A549 (cell line): Measurements from ENCODE around the gene REG1A. TPM values are rescaled to one million over a fixed set of nuclear protein-coding genes. Genes with fewer than 3 reads are reported as not detected.

Experiments
- ATAC-seq, 2 experiments: fragments of 200-7000 bp in 1 of 2; fragments of >200 bp in 1 of 2; cut with Nextera tagmentation in 1 of 2; cut with Tn5 transposase in 1 of 2; 3 replicates each; pipeline versions ENCODE4 v1.8.0 to v1.9.1; 2018 to 2020; ENCODE audit warnings: mild to moderate bottlenecking in 1 of 2, moderate library complexity in 1 of 2
- CTCF ChIA-PET: fragments of 300-600 bp; sonication (Branson Sonifier 250); formaldehyde crosslinking; extraction: SDS; loops from one replicate; lab custom pipeline; 2021; ENCODE audit warnings: antibody characterized with exemption, inconsistent platforms; lab: Yijun Ruan, JAX
- POLR2A ChIA-PET: fragments of 350-600 bp; formaldehyde crosslinking; extraction: SDS; loops from one replicate; lab custom pipeline; 2021; ENCODE audit warnings: antibody characterized with exemption, inconsistent platforms; lab: Yijun Ruan, JAX
- DNase-seq, 2 experiments: peaks; one replicate each; pipeline versions ENCODE4 v3.0.0 to v3.0.0-alpha.2; 2011 to 2016; ENCODE audit warnings: low read depth in 1 of 2, low spot score in 1 of 2
- FAIRE-seq: peaks from 2 replicates; lab custom pipeline; 2011; peaks lifted over from hg19 to GRCh38; lab: Jason Lieb, UNC
- H3K27ac ChIP-seq, 2 experiments: fragments of >200 bp; sonication (Bioruptor Twin); formaldehyde crosslinking; 3 replicates each; pipeline ENCODE4 v1.5.1; 2016 to 2017
- H3K4me1 ChIP-seq: fragments of >200 bp; sonication (Bioruptor Twin); formaldehyde crosslinking; 3 replicates; pipeline ENCODE4 v1.6.1; 2016
- H3K4me2 ChIP-seq: fragments of >200 bp; sonication (Bioruptor Twin); formaldehyde crosslinking; 3 replicates; pipeline ENCODE4 v1.6.1; 2016
- H3K4me3 ChIP-seq: fragments of >200 bp; sonication (Bioruptor Twin); formaldehyde crosslinking; 3 replicates; pipeline ENCODE4 v1.5.1; 2016
- H3K9me3 ChIP-seq: fragments of >200 bp; sonication (Bioruptor Twin); formaldehyde crosslinking; 3 replicates; pipeline ENCODE4 v1.6.1; 2016
- CBX2 ChIP-seq: fragments of 200-600 bp; sonication (generic); IDR thresholded peaks from 2 replicates; pipeline ENCODE4 v1.6.1; 2016; ENCODE audit warnings: low read depth, mild to moderate bottlenecking, borderline replicate concordance
- CBX8 ChIP-seq: fragments of 200-600 bp; sonication (generic); IDR thresholded peaks from 2 replicates; pipeline ENCODE4 v1.6.1; 2016
- CHD4 ChIP-seq: fragments of 200-600 bp; sonication (generic); IDR thresholded peaks from 2 replicates; pipeline ENCODE4 v1.6.1; 2016; ENCODE audit warnings: antibody characterized with exemption, mild to moderate bottlenecking, borderline replicate concordance
- EP300 ChIP-seq, 2 experiments: fragments of >200 bp; sonication (Bioruptor Twin); formaldehyde crosslinking; IDR thresholded peaks; 2 replicates in 1 of 2; 3 replicates in 1 of 2; pipeline ENCODE4 v1.6.1; 2016 to 2017
- GATA3 ChIP-seq: IDR thresholded peaks from 2 replicates; pipeline ENCODE4 v1.6.1; 2012; ENCODE audit warnings: borderline replicate concordance
- HEYL ChIP-seq: fragments of 250-450 bp; sonication (Bioruptor Pico); IDR thresholded peaks from 2 replicates; pipeline ENCODE4 v1.8.0; 2021; ENCODE audit warnings: mild to moderate bottlenecking, moderate library complexity
- HMGXB4 ChIP-seq: fragments of 250-450 bp; sonication (Bioruptor Pico); IDR thresholded peaks from 2 replicates; pipeline ENCODE4 v1.5.0; 2021; ENCODE audit warnings: mild to moderate bottlenecking, moderate library complexity, borderline replicate concordance
- HOXA7 ChIP-seq: fragments of 250-450 bp; sonication (Bioruptor Pico); IDR thresholded peaks from 2 replicates; pipeline ENCODE4 v1.5.0; 2020; ENCODE audit warnings: mild to moderate bottlenecking, moderate library complexity
- HOXB13 ChIP-seq: fragments of 250-450 bp; sonication (Bioruptor Pico); IDR thresholded peaks from 2 replicates; pipeline ENCODE4 v1.5.0; 2020; ENCODE audit warnings: low read depth, mild to moderate bottlenecking, moderate library complexity
- JUNB ChIP-seq: fragments of >200 bp; sonication (Bioruptor Twin); formaldehyde crosslinking; IDR thresholded peaks from 2 replicates; pipeline ENCODE4 v1.6.1; 2016
- KDM5A ChIP-seq: fragments of 200-600 bp; sonication (generic); IDR thresholded peaks from 2 replicates; pipeline ENCODE4 v1.6.1; 2016; ENCODE audit warnings: antibody characterized with exemption, mild to moderate bottlenecking
- NFE2L2 ChIP-seq: fragments of 150-350 bp; conservative IDR thresholded peaks from 2 replicates; pipeline ENCODE4 v1.6.1; 2014; ENCODE audit warnings: low read length
- POLR2AphosphoS2 ChIP-seq: conservative IDR thresholded peaks from 2 replicates; pipeline ENCODE4 v1.6.1; 2012; ENCODE audit warnings: low read length, improper control_type of control experiment, inconsistent platforms
- RAD21 ChIP-seq, 2 experiments: fragments of >200 bp in 1 of 2; sonication (Bioruptor Twin) in 1 of 2; formaldehyde crosslinking in 1 of 2; IDR thresholded peaks in 1 of 2; conservative IDR thresholded peaks in 1 of 2; 2 replicates in 1 of 2; 3 replicates in 1 of 2; pipeline ENCODE4 v1.6.1; 2012 to 2018; ENCODE audit warnings: inconsistent platforms in 1 of 2
- REST ChIP-seq: fragments of 200-600 bp; sonication (generic); IDR thresholded peaks from 2 replicates; pipeline ENCODE4 v1.6.1; 2016; ENCODE audit warnings: antibody characterized with exemption, mild to moderate bottlenecking, moderate library complexity
- RFX5 ChIP-seq: fragments of 450-650 bp; IDR thresholded peaks from 2 replicates; pipeline ENCODE4 v1.7.1; 2014; ENCODE audit warnings: antibody characterized with exemption, mild to moderate bottlenecking, moderate library complexity
- RNF2 ChIP-seq: fragments of 200-600 bp; sonication (generic); IDR thresholded peaks from 2 replicates; pipeline ENCODE4 v1.6.1; 2016; ENCODE audit warnings: low read depth, mild to moderate bottlenecking, antibody characterized with exemption, moderate library complexity, borderline replicate concordance
- USF2 ChIP-seq: fragments of 450-650 bp; IDR thresholded peaks from 2 replicates; pipeline ENCODE4 v1.6.1; 2014; ENCODE audit warnings: antibody characterized with exemption
- ZC3H11A ChIP-seq: fragments of 450-650 bp; IDR thresholded peaks from 2 replicates; pipeline ENCODE4 v1.6.1; 2014; ENCODE audit warnings: antibody characterized with exemption, mild to moderate bottlenecking
- ZNF302 ChIP-seq: fragments of 250-450 bp; sonication (Bioruptor Pico); IDR thresholded peaks from 2 replicates; pipeline ENCODE4 v1.9.0; 2021; ENCODE audit warnings: inconsistent platforms, mild to moderate bottlenecking, moderate library complexity
- WGBS: methylation state at CpG from one replicate; pipeline ENCODE4 v1.1.6; 2017; ENCODE audit errors: missing lambda C conversion rate; 5-methylcytosine and 5-hydroxymethylcytosine counted together
- polyA plus RNA-seq, 4 experiments: library from polyadenylated mRNA; depleted of rRNA in 3 of 4; stranded (reverse); fragments of >200 nt; fragmentation: RNase III in 1 of 4; extraction: RNeasy Plus Mini Kit Qiagen cat#74134 plus additional on column Dnase treatment in 1 of 4; gene quantifications; 2 replicates in 3 of 4; 3 replicates in 1 of 4; pipeline ENCODE4 v1.2.3, GENCODE V29; 2011 to 2017

REG1A gene
- polyA plus RNA-seq, 2 of the 4 experiments (the other 2 are of a cell fraction), result not detected

GRCh38 chr2:79131687-79132086 is 11.4 kb downstream of the REG1A start (continued):
- TF ChIP-seq KDM5A (no peak), CBX8 (no peak), REST (no peak), HOXB13 (CRISPR knock-in tag) (no peak), EP300 (IDR thresholded peaks at IDR 0.05) (no peak), HOXA7 (CRISPR knock-in tag) (no peak)

GRCh38 chr2:79138385-79138784 is 18.1 kb downstream of the REG1A start:
- ATAC-seq, result no peak
- Histone ChIP-seq H3K27ac (no peak overlapping the region), H3K9me3 (peaks cover 3% of the 10 kb centered on the region; the same call in 1 of the 3 replicates), H3K4me2 (no peak overlapping the region), H3K4me1 (no peaks in the 10 kb centered on the region), H3K4me3 (no peak overlapping the region)
- 2% methylated on average over 3 of the region's 3 CpGs for WGBS
- ChIA-PET POLR2A (no interaction called here), CTCF (interaction anchor here (0.6 kb wide), 1 partner anchor 616 kb away, joined by 4 read pairs; no protein-coding TSS in a partner anchor)
- TF ChIP-seq CBX2, result no peak
- no peak for TF ChIP-seq JUNB
- no peak for FAIRE-seq
- no peak for DNase-seq

GRCh38 chr2:79139423-79139822 is 19.1 kb downstream of the REG1A start:
- Histone ChIP-seq H3K4me3 (no peak overlapping the region), H3K9me3 (no peaks in the 10 kb centered on the region), H3K27ac (no peak overlapping the region), H3K4me1 (no peaks in the 10 kb centered on the region), H3K4me2 (no peak overlapping the region)
- DNase-seq (no peak), ATAC-seq (no peak), FAIRE-seq (no peak)
- CTCF ChIA-PET, result interaction anchor here (0.5 kb wide), 1 partner anchor 741 kb away, joined by 3 read pairs; no protein-coding TSS in a partner anchor
- no peak for TF ChIP-seq JUNB
- no peak for TF ChIP-seq RFX5
- no peak for TF ChIP-seq GATA3
- no peak for TF ChIP-seq CBX8
- no peak for TF ChIP-seq CBX2
- TF ChIP-seq POLR2AphosphoS2, result no peak
- TF ChIP-seq HMGXB4, result no peak
- TF ChIP-seq EP300 (IDR thresholded peaks at IDR 0.05), result no peak
- TF ChIP-seq NFE2L2, result no peak
- TF ChIP-seq HEYL (CRISPR knock-in tag), result no peak
- no peak for TF ChIP-seq USF2
- TF ChIP-seq RNF2, result no peak
- TF ChIP-seq KDM5A, result no peak
- TF ChIP-seq RAD21 (conservative IDR thresholded peaks at IDR 0.05 in 1 of 2, IDR thresholded peaks at IDR 0.05 in 1 of 2), result no peak
- no peak for TF ChIP-seq CHD4
- TF ChIP-seq ZC3H11A, result no peak
- no peak for TF ChIP-seq ZNF302 (CRISPR knock-in tag)
- POLR2A ChIA-PET, result no interaction called here
